SK-N-SH (cell line): Measurements from ENCODE around the gene KYAT1.

Experiments used
- GABPA ChIP-seq: IDR thresholded peaks from 2 replicates; pipeline ENCODE4 v1.4.0; 2012; ENCODE audit warnings: low read depth, mild to moderate bottlenecking
- MXI1 ChIP-seq: IDR thresholded peaks from 2 replicates; pipeline ENCODE4 v1.6.1; 2012; ENCODE audit warnings: mild to moderate bottlenecking, low read depth, low read length, improper control_type of control experiment
- POLR2AphosphoS5 ChIP-seq: IDR thresholded peaks from 2 replicates; pipeline ENCODE4 v1.6.1; 2012; ENCODE audit warnings: low read depth, low read length
- RAD21 ChIP-seq: IDR thresholded peaks from 2 replicates; pipeline ENCODE4 v1.6.1; 2012; ENCODE audit warnings: mild to moderate bottlenecking, low read length
- TEAD4 ChIP-seq: IDR thresholded peaks from 2 replicates; pipeline ENCODE4 v1.4.0; 2012; ENCODE audit warnings: mild to moderate bottlenecking, borderline replicate concordance; ENCODE audit not compliant: insufficient read depth
- YY1 ChIP-seq: IDR thresholded peaks from 2 replicates; pipeline ENCODE4 v1.4.0; 2012; ENCODE audit warnings: low read depth, mild to moderate bottlenecking
- TF ChIP-seq, protein P1 (sequence below): fragments of 200-600 bp; sonication (generic); IDR thresholded peaks from 2 replicates; pipeline ENCODE4 v1.6.1; 2017; ENCODE audit warnings: antibody characterized with exemption, mild to moderate bottlenecking, moderate library complexity
- TF ChIP-seq, protein P2 (sequence below): IDR thresholded peaks from 2 replicates; pipeline ENCODE4 v1.6.1; 2012; ENCODE audit warnings: mild to moderate bottlenecking, low read depth, low read length, moderate library complexity

DNA sequence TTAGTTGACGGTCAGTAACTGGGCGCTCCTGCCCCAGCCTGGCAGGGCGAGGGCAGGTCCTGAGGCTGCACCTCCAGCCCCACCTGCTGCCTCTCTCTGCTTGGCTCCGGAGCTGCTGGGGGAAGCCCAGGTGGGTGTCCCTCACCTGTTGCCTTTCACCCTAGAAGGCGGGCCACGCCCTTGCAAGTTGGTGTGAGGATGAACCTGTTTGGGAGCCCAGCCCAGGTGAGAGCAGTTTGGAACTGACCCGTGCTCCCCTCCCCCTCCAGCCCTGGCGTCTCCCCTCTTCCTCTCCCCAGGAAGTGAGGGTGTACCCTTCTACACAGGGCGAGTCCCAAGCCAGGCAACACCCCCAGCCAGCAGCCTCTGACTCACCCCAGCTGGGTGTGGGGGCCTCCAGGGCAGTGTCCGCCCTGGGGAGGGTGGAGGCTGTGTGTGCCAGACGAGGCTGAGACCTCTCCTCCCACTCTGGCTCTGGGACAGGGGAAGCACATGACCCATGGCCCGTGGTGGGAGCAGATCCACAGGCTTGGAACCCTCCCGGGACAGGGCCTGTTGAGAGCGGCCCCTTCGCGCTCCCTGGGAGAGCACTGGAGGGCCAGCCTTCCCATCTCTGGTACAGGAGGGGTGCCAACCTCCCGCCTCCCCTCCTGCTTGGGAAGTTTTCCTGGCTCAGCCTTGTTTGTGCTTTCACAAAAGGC, 10.6 kb upstream of the KYAT1 start:
- TF ChIP-seq, protein P1, sequence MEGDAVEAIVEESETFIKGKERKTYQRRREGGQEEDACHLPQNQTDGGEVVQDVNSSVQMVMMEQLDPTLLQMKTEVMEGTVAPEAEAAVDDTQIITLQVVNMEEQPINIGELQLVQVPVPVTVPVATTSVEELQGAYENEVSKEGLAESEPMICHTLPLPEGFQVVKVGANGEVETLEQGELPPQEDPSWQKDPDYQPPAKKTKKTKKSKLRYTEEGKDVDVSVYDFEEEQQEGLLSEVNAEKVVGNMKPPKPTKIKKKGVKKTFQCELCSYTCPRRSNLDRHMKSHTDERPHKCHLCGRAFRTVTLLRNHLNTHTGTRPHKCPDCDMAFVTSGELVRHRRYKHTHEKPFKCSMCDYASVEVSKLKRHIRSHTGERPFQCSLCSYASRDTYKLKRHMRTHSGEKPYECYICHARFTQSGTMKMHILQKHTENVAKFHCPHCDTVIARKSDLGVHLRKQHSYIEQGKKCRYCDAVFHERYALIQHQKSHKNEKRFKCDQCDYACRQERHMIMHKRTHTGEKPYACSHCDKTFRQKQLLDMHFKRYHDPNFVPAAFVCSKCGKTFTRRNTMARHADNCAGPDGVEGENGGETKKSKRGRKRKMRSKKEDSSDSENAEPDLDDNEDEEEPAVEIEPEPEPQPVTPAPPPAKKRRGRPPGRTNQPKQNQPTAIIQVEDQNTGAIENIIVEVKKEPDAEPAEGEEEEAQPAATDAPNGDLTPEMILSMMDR = no peak
- TF ChIP-seq MXI1 = no peak
- TF ChIP-seq RAD21 = no peak
- no peak for TF ChIP-seq TEAD4
- no peak for TF ChIP-seq POLR2AphosphoS5
- no peak for TF ChIP-seq YY1
- TF ChIP-seq GABPA = no peak
- TF ChIP-seq, protein P2, sequence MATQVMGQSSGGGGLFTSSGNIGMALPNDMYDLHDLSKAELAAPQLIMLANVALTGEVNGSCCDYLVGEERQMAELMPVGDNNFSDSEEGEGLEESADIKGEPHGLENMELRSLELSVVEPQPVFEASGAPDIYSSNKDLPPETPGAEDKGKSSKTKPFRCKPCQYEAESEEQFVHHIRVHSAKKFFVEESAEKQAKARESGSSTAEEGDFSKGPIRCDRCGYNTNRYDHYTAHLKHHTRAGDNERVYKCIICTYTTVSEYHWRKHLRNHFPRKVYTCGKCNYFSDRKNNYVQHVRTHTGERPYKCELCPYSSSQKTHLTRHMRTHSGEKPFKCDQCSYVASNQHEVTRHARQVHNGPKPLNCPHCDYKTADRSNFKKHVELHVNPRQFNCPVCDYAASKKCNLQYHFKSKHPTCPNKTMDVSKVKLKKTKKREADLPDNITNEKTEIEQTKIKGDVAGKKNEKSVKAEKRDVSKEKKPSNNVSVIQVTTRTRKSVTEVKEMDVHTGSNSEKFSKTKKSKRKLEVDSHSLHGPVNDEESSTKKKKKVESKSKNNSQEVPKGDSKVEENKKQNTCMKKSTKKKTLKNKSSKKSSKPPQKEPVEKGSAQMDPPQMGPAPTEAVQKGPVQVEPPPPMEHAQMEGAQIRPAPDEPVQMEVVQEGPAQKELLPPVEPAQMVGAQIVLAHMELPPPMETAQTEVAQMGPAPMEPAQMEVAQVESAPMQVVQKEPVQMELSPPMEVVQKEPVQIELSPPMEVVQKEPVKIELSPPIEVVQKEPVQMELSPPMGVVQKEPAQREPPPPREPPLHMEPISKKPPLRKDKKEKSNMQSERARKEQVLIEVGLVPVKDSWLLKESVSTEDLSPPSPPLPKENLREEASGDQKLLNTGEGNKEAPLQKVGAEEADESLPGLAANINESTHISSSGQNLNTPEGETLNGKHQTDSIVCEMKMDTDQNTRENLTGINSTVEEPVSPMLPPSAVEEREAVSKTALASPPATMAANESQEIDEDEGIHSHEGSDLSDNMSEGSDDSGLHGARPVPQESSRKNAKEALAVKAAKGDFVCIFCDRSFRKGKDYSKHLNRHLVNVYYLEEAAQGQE = no peak
